Tongue (tissue), 2 donors: ENCODE measurements around the gene FBXO38. TPM values are rescaled to one million over a fixed set of nuclear protein-coding genes. Genes with fewer than 3 reads are reported as not detected.

Source experiments
- DNase-seq: peaks from one replicate; pipeline ENCODE4 v3.0.0-alpha.2; 2015
- total RNA-seq: library from RNA; depleted of rRNA; stranded (reverse); fragments of >200 nt; gene quantifications from one replicate; pipeline ENCODE4 v1.2.3, GENCODE V29; 2014

FBXO38 gene
- total RNA-seq, 1 donor from 2014 or later = 52.2 TPM

- DNase-seq = no peak
Measured at GRCh38 chr5:148386041-148386440, 2.3 kb downstream of the FBXO38 start.

DNA sequence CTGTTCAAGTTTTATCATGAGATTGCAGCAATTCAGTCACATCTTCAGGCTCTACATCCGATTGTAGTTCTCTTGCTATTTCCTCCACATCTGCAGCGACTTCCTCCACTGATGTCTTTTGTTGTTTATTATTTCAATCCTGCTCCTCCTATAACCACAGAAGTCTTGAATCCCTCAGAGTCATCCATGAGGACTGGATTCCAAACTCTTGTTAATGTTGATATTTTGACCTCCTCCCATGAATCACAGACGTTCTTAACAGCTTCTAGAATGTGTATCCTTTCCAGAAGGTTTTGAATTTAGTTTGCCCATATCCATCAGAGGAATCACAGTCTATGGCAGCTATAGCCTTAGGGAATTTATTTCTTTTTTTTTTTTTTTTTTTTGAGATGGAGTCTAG is 3.6 kb downstream of the FBXO38 start:
- no peak for DNase-seq

- DNase-seq = no peak
Measured at GRCh38 chr5:148388696-148389095, 4.9 kb downstream of the FBXO38 start.

- no peak for DNase-seq
Measured at GRCh38 chr5:148390914-148391313, 7.2 kb downstream of the FBXO38 start.

DNA sequence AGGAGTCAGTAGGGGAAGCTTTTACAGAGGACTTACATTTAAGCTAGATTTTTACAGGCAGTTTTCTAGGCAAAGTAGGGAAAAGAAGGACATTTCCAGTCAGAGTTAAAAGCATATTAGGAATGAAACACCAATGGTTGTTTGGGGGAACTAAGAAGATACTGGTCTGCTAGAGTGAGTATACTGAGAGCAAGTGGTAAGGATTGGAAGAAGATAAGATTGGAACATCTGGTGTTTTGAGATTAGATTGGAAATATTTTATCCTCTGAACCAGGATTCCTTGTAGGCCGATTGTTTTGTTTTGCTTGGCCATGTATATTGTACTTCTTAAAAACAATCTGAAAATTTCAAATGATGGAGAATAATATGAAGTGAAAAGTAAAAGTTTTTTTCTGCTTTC is 7.7 kb downstream of the FBXO38 start:
- no peak for DNase-seq

- DNase-seq = no peak
Measured at GRCh38 chr5:148393390-148393741, 9.6 kb downstream of the FBXO38 start.

DNA sequence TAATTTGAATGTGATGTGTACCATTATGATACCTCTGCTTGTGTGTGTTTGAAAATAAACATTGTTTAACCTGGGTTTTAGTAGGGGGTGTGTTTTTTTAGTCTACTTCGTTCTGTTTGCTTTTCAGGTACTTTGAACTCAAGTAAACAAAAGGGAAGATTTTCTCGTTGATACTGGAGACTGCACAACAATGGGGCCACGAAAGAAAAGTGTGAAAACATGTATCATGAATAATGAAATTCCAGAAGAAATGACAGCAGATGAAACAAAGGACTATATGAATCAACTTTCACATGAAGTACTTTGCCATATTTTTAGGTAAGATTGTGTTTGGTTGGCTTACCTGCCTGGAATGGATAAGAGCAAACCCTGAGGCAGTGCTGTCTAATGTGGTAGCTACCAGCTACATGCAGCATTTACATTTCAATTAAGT is 10.8 kb downstream of the FBXO38 start:
- DNase-seq = no peak

GRCh38 chr5:148395031-148395430 is 11.3 kb downstream of the FBXO38 start:
- no peak for DNase-seq

DNA sequence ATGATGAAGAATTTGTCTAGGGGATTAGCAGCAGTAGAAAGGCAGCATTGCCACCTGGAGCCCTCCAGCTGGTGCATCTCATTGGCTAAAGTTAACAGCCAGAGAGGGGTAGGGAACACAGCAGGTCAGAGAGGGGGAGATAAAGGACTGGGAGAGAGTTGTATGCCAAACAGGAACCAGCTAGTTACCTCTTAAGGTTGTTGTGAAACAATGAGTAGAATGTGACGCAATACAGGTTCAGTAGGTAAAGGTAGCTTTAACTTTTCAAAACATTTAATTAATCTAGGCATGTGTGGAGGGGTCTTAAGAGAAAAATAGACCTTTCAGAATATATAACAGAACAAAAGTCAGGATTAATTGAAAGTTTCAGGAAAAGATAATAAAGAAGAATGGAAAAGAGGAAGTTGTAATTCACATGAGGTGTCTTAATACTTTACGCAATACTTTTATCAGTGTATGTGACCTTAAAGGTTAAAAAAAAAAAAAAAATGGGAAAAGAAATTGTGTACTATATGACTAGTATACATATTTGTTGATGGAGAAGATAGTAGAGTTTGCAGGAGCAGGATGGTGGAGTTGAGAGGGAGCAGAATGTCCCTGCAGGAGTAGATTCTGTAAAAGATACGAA is 14.3 kb downstream of the FBXO38 start:
- DNase-seq = no peak

GRCh38 chr5:148398698-148399121 is 15.0 kb downstream of the FBXO38 start:
- no peak for DNase-seq

DNA sequence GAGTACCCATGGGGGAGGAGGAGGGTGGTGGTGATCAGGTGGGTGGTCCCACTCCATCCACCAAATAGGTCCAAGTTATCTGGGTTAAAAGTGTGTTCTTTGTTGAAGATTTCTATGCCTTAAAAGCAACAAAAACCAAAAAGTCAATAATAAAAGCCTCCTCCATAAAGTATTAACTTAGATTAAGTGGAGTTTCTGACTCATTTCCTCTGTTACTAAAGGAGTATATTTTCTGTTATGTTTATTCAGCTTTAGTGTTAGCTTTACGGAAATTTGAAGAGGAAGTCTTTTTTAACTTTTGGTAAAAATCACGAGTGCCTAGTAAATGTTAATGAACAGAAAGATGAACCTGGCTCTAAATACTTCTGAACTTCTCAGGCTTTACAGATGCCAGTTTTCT is 17.8 kb downstream of the FBXO38 start:
- DNase-seq = peak; percentile 10

DNA sequence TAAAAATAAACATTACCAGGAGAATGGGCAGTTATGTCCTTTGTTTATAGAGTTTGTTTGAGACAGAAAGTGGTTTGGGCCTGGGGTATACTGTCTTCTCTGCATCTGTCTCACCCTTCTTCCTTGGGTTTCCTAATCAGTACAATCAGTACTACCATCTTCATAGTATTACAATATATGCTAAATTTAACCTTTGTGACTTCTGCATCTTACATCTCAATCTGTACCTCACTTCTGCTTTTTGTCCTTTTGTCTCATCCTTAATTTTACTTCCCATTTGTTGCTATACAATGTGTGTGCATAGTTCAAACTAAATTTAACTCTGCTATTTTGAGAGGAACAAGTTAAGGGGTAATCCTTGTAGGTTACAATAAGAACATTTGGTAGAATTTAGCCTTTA is 19.6 kb downstream of the FBXO38 start:
- no peak for DNase-seq

GRCh38 chr5:148406406-148406805 is 22.6 kb downstream of the FBXO38 start:
- no peak for DNase-seq

GRCh38 chr5:148408092-148408491 is 24.3 kb downstream of the FBXO38 start:
- DNase-seq = no peak

DNA sequence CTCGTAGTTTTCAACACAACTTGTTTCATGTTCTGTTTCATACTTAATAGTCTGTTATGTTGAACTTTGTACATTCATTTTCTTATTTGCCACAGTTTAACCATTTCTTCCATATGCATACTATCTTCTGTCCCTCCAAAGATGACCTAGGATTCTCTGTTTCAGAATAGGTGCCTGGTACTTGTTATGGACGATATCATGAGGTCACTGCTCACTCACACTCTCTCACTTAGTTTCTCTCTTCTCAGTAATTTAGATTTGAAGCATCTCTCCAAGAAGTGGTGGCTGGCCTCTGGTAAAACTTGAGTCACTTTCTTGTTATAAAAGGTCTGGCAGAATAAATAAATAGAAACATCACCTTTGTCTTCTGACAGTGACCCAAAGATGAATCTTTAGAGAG is 28.4 kb downstream of the FBXO38 start:
- DNase-seq = no peak

DNA sequence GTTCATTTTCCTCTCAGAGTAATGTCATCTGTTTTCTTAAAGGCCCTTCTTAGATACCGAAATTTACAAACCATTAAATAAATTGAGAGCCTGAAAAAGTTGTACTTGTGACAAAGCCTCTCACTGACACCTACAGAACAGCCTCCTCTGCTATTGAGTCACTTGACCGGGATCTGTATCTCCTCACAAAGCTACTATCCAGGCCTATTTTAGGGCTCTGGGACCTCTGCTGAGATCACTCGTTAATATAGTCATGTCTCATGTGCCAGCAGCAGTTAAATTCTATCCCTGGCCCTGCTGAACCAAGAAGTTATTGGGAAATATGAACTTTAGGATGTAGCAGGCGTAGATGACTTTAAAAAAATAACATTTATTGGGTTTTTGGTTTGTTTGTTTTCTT is 31.1 kb downstream of the FBXO38 start:
- no peak for DNase-seq

- no peak for DNase-seq
Measured at GRCh38 chr5:148416416-148416815, 32.7 kb downstream of the FBXO38 start.

- no peak for DNase-seq
Measured at GRCh38 chr5:148416921-148417320, 33.2 kb downstream of the FBXO38 start.

GRCh38 chr5:148418511-148418910 is 34.8 kb downstream of the FBXO38 start:
- no peak for DNase-seq

DNA sequence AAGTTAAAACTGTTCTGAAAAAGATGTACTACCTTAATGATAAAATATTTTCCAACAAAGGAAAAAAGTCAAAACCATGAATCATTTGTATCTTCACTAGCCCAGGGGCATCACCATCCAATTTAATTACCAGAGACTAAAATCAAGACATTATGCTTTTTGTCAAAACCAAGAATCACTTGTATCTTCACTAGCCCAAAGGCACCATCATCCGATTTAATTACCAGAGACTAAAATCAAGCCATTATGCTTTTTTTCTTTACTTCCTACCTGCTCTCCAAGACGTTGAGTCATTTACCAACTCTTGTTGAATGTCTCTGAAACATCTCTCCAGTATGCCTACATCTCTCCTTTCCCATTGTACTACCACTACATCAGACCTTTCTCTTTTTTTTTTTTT is 37.9 kb downstream of the FBXO38 start:
- no peak for DNase-seq

- DNase-seq = no peak
Measured at GRCh38 chr5:148425808-148426207, 42.0 kb downstream of the FBXO38 start.

DNA sequence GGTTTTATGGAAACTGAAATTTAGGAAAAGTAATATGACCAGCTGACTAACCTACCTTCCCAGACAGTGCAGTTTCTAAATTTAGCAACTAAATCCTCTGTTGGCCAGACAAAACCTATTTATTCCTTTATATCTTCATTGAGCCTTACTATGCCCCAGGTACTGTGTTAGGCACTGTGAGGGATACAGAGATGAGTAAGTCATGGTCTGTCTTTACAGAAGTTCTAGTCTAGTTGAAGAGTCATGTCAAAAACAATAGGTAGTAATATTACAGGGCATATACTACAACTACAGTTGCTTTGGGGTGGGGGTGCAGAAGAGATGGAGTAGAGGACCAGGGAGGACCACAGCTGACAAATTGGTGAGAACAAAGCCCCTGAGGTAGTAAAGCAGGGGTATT is 42.8 kb downstream of the FBXO38 start:
- no peak for DNase-seq

GRCh38 chr5:148427370-148428042 is 43.7 kb downstream of the FBXO38 start:
- no peak for DNase-seq

DNA sequence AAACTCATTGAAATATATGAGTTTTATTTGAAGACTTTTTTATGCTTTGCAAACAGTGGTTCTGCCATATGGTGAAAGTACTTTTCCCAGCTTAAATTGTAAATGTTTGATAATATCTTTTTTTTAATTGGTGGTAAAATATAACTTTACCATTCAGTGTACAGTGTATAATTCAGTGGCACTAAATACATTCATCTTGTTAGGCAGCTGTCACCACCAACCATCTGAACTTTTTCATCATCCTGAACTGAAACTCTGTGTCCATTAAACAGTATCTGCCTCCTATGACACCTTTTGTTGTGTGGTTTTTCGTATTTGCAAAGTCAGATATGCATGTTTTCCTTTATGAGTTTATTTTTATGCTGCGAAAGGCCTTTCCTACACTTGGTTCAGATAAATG is 45.1 kb downstream of the FBXO38 start:
- no peak for DNase-seq
